Measurements from ENCODE around the gene NTHL1.

GRCh38 chr16:2008631-2009163 is 38.9 kb downstream of the NTHL1 start:
- TF ChIP-seq CTCF (IDR thresholded peaks at IDR 0.05) (no peak), POLR2A (IDR thresholded peaks at IDR 0.05) (no peak)

All from vagina (tissue), 2 donors.